Uterus (tissue), 2 donors: ENCODE measurements around the gene ACBD6.

Experiments
- CTCF ChIP-seq, 4 experiments: fragments of 200-600 bp in 2 of 4; fragments of 450-650 bp in 2 of 4; sonication (generic) in 2 of 4; IDR thresholded peaks; one replicate each; pipeline ENCODE4 v1.5.1; 2016 to 2019; ENCODE audit warnings: antibody characterized with exemption in 4 of 4, mild to moderate bottlenecking in 2 of 4, moderate library complexity in 1 of 4
- POLR2A ChIP-seq, 2 donors: fragments of 450-650 bp; IDR thresholded peaks; one replicate each; pipeline ENCODE4 v1.6.1; 2016; ENCODE audit warnings: antibody characterized with exemption in 2 of 2, mild to moderate bottlenecking in 1 of 2, moderate library complexity in 1 of 2

- no peak for TF ChIP-seq CTCF (IDR thresholded peaks at IDR 0.05)
- TF ChIP-seq POLR2A (IDR thresholded peaks at IDR 0.05): no peak
These were observed 31.8 kb upstream of the ACBD6 start for GRCh38 chr1:180534214-180534613.
